Kidney capillary endothelial cell (primary cell): Measurements from ENCODE around the gene ADCY5.

Source experiments
- DNase-seq: peaks from one replicate; pipeline ENCODE4 v3.0.0-alpha.2; 2018; ENCODE audit warnings: low spot score

The ADCY5 gene

GRCh38 chr3:123301331-123302184 is 147.3 kb downstream of the ADCY5 start:
- DNase-seq: no peak

GRCh38 chr3:123300583-123300982 is 148.3 kb downstream of the ADCY5 start:
- DNase-seq: no peak

GRCh38 chr3:123300056-123300455 is 148.8 kb downstream of the ADCY5 start:
- DNase-seq: no peak

GRCh38 chr3:123299581-123299980 is 149.3 kb downstream of the ADCY5 start:
- DNase-seq: no peak

GRCh38 chr3:123298903-123299302 is 150.0 kb downstream of the ADCY5 start:
- DNase-seq: no peak

GRCh38 chr3:123297627-123297899 is 151.3 kb downstream of the ADCY5 start:
- DNase-seq: no peak

GRCh38 chr3:123296836-123297626 is 151.9 kb downstream of the ADCY5 start:
- DNase-seq: no peak

- no peak for DNase-seq
Measured at GRCh38 chr3:123296261-123296660, 152.6 kb downstream of the ADCY5 start.

GRCh38 chr3:123295901-123296250 is 153.0 kb downstream of the ADCY5 start:
- DNase-seq: no peak

- no peak for DNase-seq
Measured at GRCh38 chr3:123295171-123295900, 153.6 kb downstream of the ADCY5 start.

- no peak for DNase-seq
Measured at GRCh38 chr3:123294296-123294938, 154.5 kb downstream of the ADCY5 start.

GRCh38 chr3:123292321-123293310 is 156.3 kb downstream of the ADCY5 start:
- no peak for DNase-seq

GRCh38 chr3:123291404-123291803 is 157.5 kb downstream of the ADCY5 start:
- DNase-seq: no peak

- no peak for DNase-seq
Measured at GRCh38 chr3:123290962-123291361, 157.9 kb downstream of the ADCY5 start.

GRCh38 chr3:123290107-123290930 is 158.6 kb downstream of the ADCY5 start:
- DNase-seq: no peak

- no peak for DNase-seq
Measured at GRCh38 chr3:123289391-123290106, 159.3 kb downstream of the ADCY5 start.

- no peak for DNase-seq
Measured at GRCh38 chr3:123287962-123288302, 161.0 kb downstream of the ADCY5 start.

- no peak for DNase-seq
Measured at GRCh38 chr3:123287051-123287961, 161.6 kb downstream of the ADCY5 start.
